LNCAP (cell line): ENCODE measurements around the gene GPI.

Experiments used
- TF ChIP-seq, protein P1 (sequence below): fragments of 450-650 bp; IDR thresholded peaks from 2 replicates; pipeline ENCODE4 v1.5.1; 2017; ENCODE audit warnings: mild to moderate bottlenecking

Gene GPI

DNA sequence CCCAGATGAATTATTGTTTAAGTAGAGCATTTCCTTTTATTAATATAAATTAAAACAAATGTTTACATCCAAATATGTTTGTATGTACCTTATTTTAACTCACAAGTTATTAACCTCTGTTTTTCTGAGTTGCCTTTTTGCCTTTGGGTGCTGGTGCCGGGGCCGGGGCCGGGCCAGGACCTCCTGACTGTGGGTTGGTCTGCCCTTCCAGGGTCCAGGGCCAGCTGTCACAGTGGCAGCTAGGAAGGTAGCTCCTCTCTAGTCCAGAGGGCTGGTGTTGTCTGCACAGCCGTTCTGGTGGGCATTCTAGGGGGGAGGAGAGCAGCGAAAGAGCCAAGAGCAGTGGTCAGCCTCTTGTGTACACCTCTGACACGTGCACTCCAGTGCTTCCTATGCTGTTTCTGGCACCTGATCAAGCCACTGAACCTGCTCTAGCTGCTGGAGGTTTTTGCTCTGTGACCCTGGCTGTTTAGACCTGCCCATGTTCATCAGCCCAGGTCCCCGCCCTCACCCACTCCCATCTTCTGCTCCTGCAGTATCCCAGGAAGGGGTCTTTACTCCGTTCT is 61.2 kb downstream of the GPI start:
- TF ChIP-seq, protein P1, sequence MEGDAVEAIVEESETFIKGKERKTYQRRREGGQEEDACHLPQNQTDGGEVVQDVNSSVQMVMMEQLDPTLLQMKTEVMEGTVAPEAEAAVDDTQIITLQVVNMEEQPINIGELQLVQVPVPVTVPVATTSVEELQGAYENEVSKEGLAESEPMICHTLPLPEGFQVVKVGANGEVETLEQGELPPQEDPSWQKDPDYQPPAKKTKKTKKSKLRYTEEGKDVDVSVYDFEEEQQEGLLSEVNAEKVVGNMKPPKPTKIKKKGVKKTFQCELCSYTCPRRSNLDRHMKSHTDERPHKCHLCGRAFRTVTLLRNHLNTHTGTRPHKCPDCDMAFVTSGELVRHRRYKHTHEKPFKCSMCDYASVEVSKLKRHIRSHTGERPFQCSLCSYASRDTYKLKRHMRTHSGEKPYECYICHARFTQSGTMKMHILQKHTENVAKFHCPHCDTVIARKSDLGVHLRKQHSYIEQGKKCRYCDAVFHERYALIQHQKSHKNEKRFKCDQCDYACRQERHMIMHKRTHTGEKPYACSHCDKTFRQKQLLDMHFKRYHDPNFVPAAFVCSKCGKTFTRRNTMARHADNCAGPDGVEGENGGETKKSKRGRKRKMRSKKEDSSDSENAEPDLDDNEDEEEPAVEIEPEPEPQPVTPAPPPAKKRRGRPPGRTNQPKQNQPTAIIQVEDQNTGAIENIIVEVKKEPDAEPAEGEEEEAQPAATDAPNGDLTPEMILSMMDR = no peak

DNA sequence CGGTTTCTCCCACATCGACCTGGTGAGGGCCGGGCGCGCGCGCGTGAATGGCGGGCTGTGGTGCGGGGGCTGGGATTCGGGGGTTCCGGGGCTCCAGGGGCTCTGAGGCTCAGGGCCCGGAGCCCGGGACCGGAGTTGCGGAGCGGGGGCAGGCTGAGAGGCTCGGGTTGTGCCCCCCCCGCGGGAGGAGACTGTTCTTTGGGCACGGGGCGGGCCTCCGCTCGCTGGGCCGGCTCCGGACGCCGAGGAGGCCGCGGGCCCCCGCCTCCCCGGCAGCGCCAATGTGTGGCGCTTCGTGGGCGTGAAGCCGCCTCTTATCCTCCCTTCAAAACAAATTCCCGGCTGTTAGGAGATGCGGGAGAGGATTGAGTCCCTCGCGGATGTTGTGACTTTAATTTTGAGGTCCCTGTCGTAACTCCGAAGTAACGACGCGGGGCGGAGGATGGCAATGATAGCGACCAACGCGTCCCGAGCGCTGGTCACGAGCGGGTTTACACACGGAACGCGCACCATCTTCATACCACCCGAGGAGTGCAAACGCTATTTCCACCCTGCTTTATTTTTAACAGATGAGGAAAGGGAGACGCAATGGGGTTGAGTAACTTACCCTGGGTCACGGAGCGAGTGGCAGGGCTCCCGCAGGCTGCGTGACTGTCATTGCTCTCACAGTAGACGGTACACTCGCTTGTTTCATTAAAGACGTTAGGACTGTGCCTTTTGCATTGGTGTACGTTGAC is 63.7 kb downstream of the GPI start:
- TF ChIP-seq, protein P1 = no peak

DNA sequence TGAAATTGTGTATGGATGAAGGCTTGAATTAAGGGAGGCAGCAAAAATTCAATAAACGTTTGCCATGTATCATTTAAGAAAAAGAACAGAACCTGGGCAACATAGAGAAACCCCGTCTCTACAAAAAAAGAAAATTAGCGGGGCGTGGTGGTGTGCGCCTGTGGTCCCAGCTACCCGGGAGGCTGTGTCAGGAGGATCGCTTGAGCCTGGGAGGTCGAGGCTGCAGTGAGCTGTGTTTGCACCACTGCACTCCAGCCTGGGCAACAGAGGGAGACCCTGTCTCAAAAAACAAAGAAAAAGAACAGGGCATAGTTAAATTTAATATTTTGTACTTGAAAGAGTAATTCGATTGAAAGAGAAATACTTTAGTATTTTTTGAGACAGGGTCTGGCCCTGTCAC is 64.6 kb downstream of the GPI start:
- TF ChIP-seq, protein P1 = no peak

DNA sequence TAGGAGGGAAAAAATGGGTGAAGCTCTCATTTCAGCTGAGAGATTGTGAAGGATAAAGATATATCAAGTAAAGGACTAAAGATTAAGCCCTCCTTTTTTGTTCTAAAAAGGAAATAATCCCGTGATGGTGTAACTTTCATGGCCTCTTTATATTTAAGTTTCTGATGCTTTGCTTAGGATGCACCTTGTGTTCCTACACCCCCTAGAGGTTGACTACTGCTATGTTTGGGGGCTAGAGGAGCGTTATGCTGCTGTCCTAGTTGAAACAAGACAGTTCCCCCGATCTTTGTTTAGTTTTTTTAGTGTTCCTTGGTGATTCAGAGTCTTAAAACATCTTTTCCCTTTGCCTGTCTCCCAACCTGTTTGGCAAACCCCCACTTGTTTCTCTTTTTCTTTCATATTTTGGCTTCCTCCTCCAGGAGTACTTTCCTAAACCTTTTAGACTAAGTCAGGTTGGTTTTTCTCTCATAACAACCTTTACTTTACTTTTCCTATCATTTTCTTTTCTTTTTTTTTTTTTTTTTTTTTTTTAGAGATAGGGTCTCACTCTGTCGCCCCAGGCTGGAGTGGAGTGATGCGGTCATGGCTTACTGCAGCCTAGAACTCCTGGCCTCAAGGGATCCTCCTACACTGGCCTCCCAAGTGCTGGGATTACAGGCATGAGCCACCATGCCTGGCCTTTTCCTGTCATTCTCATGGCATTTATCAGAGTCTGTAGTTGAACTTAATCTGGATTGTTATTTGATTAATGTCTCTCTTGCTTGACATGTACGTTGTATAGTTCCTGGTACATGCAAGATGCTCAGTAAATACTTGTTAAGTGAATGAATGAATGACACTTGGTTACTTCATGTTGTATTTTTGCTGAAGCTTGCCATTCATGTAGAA is 66.0 kb downstream of the GPI start:
- TF ChIP-seq, protein P1 = peak; percentile 65

DNA sequence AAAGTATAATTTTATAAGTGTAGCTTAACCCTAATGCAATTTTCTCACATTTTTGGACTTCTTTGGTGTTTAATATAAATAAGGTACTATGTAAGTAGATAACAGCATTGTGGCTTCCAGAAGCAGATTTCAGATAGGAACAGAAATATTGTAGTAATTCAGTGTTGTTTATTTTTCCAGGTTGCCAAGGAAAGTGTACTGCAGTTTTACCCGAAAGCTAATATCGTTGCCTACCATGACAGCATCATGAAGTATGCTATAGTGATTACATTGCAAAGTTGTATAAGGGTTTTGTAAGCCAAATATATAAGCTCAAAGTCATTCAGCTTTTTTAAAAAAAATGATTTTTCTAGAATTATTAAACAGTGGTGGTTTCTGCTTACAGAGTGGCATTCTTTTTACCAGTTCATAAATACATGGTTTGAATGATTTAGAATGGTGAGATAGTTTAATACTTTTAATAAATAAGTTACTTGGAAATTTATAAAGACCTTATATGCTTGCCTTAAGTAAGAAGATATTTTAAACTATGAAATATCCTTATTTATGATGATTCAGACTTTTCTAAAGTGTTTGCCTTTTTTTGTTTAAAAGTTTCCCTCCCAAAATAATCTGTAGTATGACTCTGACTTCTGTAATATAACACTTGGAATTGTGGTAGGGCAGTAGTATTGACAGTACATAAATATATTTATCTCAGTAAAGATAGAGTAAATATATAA is 66.8 kb downstream of the GPI start:
- TF ChIP-seq, protein P1 = no peak

DNA sequence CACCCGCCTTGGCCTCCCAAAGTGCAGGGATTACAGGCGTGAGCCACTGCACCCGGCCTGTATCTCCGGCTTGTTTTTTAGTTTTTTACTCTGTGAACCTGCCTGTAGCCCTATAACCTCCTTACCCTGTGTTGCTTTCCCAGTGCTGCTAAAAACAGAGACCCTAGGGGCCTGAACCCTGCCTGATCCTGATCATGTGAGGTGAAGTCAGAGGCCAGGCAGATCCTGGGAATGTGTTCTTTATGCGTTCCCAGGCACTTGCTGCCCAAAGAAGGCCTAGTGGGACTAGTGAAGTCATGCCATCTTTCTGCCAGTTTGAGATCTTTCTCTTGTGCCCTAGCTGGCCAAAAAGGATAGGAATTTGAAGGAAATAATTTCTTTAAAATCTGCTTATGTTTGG is 67.8 kb downstream of the GPI start:
- TF ChIP-seq, protein P1 = no peak

DNA sequence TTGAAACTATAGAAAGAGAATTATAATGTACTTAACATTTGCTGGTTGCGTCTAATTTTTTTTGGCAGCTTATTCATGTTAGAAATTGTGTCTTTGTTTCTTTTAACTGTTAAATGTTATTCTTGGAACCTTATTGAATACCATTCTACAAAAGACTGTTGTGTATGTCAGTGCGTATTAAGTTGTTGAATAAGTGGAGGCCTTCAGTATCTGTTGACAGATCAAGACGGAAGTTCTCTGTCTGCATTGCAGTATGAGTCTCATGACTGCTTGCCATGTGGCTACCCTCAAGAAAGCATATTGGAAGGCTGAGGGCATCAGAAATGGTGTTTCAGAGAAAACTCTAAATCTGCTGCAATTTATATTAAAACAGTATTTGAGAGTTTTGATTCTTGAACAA is 71.7 kb downstream of the GPI start:
- TF ChIP-seq, protein P1 = no peak
